Measurements from ENCODE around the gene PPP4R4. TPM values are rescaled to one million over a fixed set of nuclear protein-coding genes. Genes with fewer than 3 reads are reported as not detected.

The PPP4R4 gene
- total RNA-seq, 2 donors from 2014 or later, result 0.27 to 8.9 TPM

DNA sequence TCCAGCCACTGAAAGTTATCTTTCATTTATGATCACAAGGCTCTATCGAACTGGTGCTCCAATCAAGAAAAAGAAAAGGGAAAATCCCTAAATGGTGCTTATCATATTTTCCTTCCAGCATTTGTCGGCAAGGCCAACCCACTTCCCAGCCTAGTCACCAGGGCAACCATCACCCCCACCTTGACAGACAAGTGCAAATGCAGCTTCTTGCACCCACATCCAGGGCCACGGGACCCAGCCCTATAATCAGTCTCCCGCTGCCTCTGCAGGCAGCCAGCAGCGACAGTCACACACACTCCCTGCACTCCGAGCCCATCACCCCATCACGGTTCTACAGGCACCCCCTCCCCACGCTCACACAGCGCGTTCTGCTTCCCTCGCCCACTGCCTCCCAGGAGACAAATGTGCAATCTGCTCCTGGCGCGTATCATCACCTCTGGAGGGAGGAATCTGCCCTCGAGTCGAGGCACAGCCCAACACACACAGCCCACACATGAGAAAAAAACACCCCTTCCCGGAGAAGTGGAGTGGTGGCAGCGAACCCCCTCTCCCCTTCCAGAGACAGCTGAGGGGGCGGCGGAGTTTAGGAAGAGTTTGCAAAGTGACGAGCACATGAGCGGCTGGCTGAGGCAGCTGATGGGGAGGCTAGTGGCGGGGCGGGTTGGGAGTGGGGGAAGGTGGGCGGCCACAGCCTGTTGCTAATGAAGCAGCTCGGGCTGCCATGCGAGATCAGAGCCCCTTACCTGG lies 9.3 kb upstream of the PPP4R4 start:
- H3K4me3 ChIP-seq, result no peak overlapping the region
- DNase-seq (ENCODE audit: low spot score) (no peak), ATAC-seq (ENCODE audit: insufficient number of reproducible peaks, low FRiP score, low read depth) (no peak)
- no peaks in the 10 kb centered on the region for H3K9me3 ChIP-seq
- no peaks in the 10 kb centered on the region for H3K27me3 ChIP-seq (replicated peaks; ENCODE audit: insufficient read depth)
- TF ChIP-seq, protein P1, sequence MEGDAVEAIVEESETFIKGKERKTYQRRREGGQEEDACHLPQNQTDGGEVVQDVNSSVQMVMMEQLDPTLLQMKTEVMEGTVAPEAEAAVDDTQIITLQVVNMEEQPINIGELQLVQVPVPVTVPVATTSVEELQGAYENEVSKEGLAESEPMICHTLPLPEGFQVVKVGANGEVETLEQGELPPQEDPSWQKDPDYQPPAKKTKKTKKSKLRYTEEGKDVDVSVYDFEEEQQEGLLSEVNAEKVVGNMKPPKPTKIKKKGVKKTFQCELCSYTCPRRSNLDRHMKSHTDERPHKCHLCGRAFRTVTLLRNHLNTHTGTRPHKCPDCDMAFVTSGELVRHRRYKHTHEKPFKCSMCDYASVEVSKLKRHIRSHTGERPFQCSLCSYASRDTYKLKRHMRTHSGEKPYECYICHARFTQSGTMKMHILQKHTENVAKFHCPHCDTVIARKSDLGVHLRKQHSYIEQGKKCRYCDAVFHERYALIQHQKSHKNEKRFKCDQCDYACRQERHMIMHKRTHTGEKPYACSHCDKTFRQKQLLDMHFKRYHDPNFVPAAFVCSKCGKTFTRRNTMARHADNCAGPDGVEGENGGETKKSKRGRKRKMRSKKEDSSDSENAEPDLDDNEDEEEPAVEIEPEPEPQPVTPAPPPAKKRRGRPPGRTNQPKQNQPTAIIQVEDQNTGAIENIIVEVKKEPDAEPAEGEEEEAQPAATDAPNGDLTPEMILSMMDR (IDR thresholded peaks at IDR 0.05), result no peak
- no peaks in the 10 kb centered on the region for H3K36me3 ChIP-seq
- no peak overlapping the region for H3K27ac ChIP-seq
- no peaks in the 10 kb centered on the region for H3K4me1 ChIP-seq (ENCODE audit: control insufficient read depth in 1 of 2, low read depth in 2 of 2)

DNA sequence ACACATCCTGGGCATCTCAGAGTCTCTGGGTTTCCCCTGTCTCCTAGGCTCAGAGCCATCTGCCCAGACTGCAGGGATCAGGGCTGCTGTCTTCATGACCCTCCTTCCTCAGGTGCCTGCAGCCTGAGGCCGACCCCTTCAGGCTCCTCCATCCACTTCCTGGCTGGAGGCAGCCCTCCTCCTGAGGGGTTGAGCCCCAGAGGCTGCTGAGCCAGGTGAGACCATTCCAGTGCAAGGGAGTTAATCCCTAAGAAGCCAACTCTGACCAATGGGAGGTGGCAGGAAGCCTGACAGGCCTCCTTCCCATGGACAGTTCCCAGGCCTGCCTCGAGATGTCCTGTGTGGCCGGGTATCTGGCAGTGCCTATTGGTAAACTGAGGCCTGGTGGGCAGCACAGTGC lies 8.4 kb upstream of the PPP4R4 start:
- DNase-seq (ENCODE audit: low spot score) (no peak), ATAC-seq (ENCODE audit: insufficient number of reproducible peaks, low FRiP score, low read depth) (no peak)
- TF ChIP-seq, protein P1 (IDR thresholded peaks at IDR 0.05), result no peak
- Histone ChIP-seq H3K36me3 (no peaks in the 10 kb centered on the region), H3K27me3 (replicated peaks; ENCODE audit: insufficient read depth) (no peaks in the 10 kb centered on the region), H3K4me3 (no peak overlapping the region), H3K27ac (no peak overlapping the region), H3K4me1 (ENCODE audit: control insufficient read depth in 1 of 2, low read depth in 2 of 2) (no peaks in the 10 kb centered on the region), H3K9me3 (no peaks in the 10 kb centered on the region)

DNA sequence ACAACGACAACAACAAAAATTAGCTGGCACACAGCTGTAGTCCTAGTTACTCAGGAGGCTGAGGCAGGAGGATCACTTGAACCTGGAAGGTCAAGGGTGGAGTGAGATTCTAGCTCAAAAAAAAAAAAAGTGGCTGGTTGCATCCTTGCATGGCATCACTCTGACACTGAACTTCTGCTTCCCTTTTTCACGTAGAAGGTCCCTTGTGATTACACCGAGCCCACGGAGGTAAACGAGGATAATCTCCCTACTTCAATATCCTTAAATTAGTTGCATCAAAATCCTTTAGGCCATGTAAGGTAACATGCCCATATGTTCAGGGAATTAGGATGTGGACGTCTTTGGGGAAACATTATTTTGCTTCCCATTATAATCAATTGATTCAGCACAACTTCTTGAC lies 4.0 kb upstream of the PPP4R4 start:
- Histone ChIP-seq H3K36me3 (no peaks in the 10 kb centered on the region), H3K27me3 (replicated peaks; ENCODE audit: insufficient read depth) (no peaks in the 10 kb centered on the region)
- TF ChIP-seq, protein P1 (IDR thresholded peaks at IDR 0.05), result no peak

DNA sequence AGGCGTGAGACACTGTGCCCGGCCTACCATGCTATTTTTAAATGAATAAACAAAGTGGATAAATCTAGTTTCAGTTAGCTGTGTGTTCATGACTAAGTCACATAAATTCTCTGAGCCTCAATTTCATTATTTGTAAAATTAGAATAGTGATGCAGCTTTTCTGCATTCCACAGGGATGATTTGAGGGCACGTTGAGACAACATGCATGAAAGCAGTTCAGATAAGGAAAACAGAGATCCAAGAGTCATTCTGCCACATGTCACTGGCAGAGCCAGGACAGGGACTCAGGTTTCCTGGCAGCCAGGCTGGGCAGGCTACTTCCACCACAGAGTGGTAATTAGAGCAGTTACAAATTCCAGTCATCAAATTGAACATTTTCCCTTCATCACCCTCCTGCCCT lies 2.9 kb upstream of the PPP4R4 start:
- DNase-seq (ENCODE audit: low spot score), result no peak
- H3K4me3 ChIP-seq, result no peak overlapping the region
- H3K27me3 ChIP-seq (replicated peaks; ENCODE audit: insufficient read depth), result no peaks in the 10 kb centered on the region
- no peaks in the 10 kb centered on the region for H3K9me3 ChIP-seq
- ATAC-seq (ENCODE audit: insufficient number of reproducible peaks, low FRiP score, low read depth), result no peak
- H3K36me3 ChIP-seq, result no peaks in the 10 kb centered on the region
- no peak overlapping the region for H3K27ac ChIP-seq
- TF ChIP-seq, protein P1 (IDR thresholded peaks at IDR 0.05), result no peak
- H3K4me1 ChIP-seq (ENCODE audit: control insufficient read depth in 1 of 2, low read depth in 2 of 2), result peaks cover 4 to 20% of the 10 kb centered on the region in 2 donors

More for the DNA sequence above, 4.0 kb upstream of the PPP4R4 start:
- peaks cover 4 to 12% of the 10 kb centered on the region in 2 donors for H3K4me1 ChIP-seq (ENCODE audit: control insufficient read depth in 1 of 2, low read depth in 2 of 2)
- DNase-seq (ENCODE audit: low spot score) (no peak), ATAC-seq (ENCODE audit: insufficient number of reproducible peaks, low FRiP score, low read depth) (no peak)
- no peaks in the 10 kb centered on the region for H3K9me3 ChIP-seq
- no peak overlapping the region for H3K27ac ChIP-seq
- no peak overlapping the region for H3K4me3 ChIP-seq

DNA sequence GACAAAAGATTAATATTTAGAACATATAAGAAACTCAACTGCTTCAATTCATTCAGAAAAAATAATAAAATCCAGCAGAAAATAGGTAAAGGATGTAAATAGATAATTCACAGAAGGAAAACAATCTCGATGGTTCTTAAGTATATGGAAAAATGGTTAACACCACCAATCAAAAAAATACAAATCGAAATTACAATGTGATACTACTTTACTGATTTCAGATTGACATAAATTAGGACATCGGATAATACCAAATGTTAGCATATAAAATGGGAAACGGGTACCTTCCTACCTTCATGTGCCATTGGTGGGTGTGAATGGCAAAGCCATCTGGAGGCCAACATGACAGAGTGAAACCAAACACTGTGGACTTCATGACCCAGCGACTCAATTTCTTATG lies 1.6 kb upstream of the PPP4R4 start:
- H3K36me3 ChIP-seq, result no peaks in the 10 kb centered on the region
- no peak overlapping the region for H3K4me3 ChIP-seq
- H3K27me3 ChIP-seq (replicated peaks; ENCODE audit: insufficient read depth), result peaks cover 5% of the 10 kb centered on the region
- H3K9me3 ChIP-seq, result no peaks in the 10 kb centered on the region
- DNase-seq (ENCODE audit: low spot score) (no peak), ATAC-seq (ENCODE audit: insufficient number of reproducible peaks, low FRiP score, low read depth) (no peak)
- TF ChIP-seq, protein P1 (IDR thresholded peaks at IDR 0.05), result no peak
- H3K27ac ChIP-seq, result no peak overlapping the region
- H3K4me1 ChIP-seq (ENCODE audit: control insufficient read depth in 1 of 2, low read depth in 2 of 2), result peaks cover 4 to 20% of the 10 kb centered on the region in 2 donors

Data from thoracic aorta (tissue), 2 donors.